ENCODE data around the gene AFMID. TPM values are rescaled to one million over a fixed set of nuclear protein-coding genes. Genes with fewer than 3 reads are reported as not detected.

Gene AFMID
- total and polyA plus RNA-seq, 2 of the 13 experiments (the other 11 are each of a cell fraction or from before 2014, with no cell fraction given): 249 to 270 TPM

GRCh38 chr17:78140169-78141051, 46.8 kb upstream of the AFMID start (continued):
- no peak for TF ChIP-seq ZBTB33 (CRISPR knock-in tag; IDR thresholded peaks at IDR 0.05)
- TF ChIP-seq CHD4 (IDR thresholded peaks at IDR 0.05; ENCODE audit: borderline replicate concordance, low read length): no peak
- TF ChIP-seq KLF6 (CRISPR knock-in tag; IDR thresholded peaks at IDR 0.05): no peak
- no peak for TF ChIP-seq SOX6 (IDR thresholded peaks at IDR 0.05)
- TF ChIP-seq SOX6 (CRISPR knock-in tag; IDR thresholded peaks at IDR 0.05): no peak
- TF ChIP-seq ZNF564 (CRISPR knock-in tag; IDR thresholded peaks at IDR 0.05): no peak
- no peak for TF ChIP-seq FOSL2 (CRISPR knock-in tag; IDR thresholded peaks at IDR 0.05)
- no peak for TF ChIP-seq ZNF496 (CRISPR knock-in tag; IDR thresholded peaks at IDR 0.05; ENCODE audit: insufficient replicate concordance)
- no peak for TF ChIP-seq ZNF75D (CRISPR knock-in tag; IDR thresholded peaks at IDR 0.05; ENCODE audit: borderline replicate concordance)
- TF ChIP-seq GLI4 (CRISPR knock-in tag; IDR thresholded peaks at IDR 0.05; ENCODE audit: borderline replicate concordance): no peak; the same call in 1 of the 2 replicates
- peak; percentile 58; the same call in 1 of the 2 replicates for TF ChIP-seq ZFY (CRISPR knock-in tag; IDR thresholded peaks at IDR 0.05)
- no peak for TF ChIP-seq GPBP1L1 (CRISPR knock-in tag; IDR thresholded peaks at IDR 0.05)
- no peak for TF ChIP-seq ZNF839 (CRISPR knock-in tag; IDR thresholded peaks at IDR 0.05; ENCODE audit: borderline replicate concordance)
- no peak; the same call in 1 of the 2 replicates for TF ChIP-seq ZSCAN21 (CRISPR knock-in tag; IDR thresholded peaks at IDR 0.05; ENCODE audit: borderline replicate concordance)
- TF ChIP-seq E2F1 (CRISPR knock-in tag; IDR thresholded peaks at IDR 0.05): no peak
- TF ChIP-seq ZNF570 (CRISPR knock-in tag; IDR thresholded peaks at IDR 0.05; ENCODE audit: borderline replicate concordance): no peak
- TF ChIP-seq ZNF337 (CRISPR knock-in tag; IDR thresholded peaks at IDR 0.05; ENCODE audit: borderline replicate concordance, low read depth): 0 out of 2 replicates have a peak, but pooled peaks have one; percentile 40
- peak; percentile 28; the same call in 1 of the 2 replicates for TF ChIP-seq TRAFD1 (CRISPR knock-in tag; IDR thresholded peaks at IDR 0.05; ENCODE audit: borderline replicate concordance)
- TF ChIP-seq PCBP2 (optimal IDR thresholded peaks at IDR 0.05; ENCODE audit: low read depth, low read length, poor library complexity, severe bottlenecking): no peak
- TF ChIP-seq ZFP91 (CRISPR knock-in tag; IDR thresholded peaks at IDR 0.05; ENCODE audit: borderline replicate concordance): no peak

Data from HepG2 (cell line).